ENCODE measurements around the gene TM7SF2.

GRCh38 chr11:65133724-65134123, 22.1 kb downstream of the TM7SF2 start:
- no peak for TF ChIP-seq EZH2 (IDR thresholded peaks at IDR 0.05; ENCODE audit: borderline replicate concordance, insufficient read depth, low read depth, low read length, poor library complexity, severe bottlenecking)
- no peak for TF ChIP-seq CTCF (IDR thresholded peaks at IDR 0.05)
